Spleen (tissue), 11 donors: ENCODE data around the gene OTOP2. TPM values are rescaled to one million over a fixed set of nuclear protein-coding genes. Genes with fewer than 3 reads are reported as not detected.

Source experiments
- DNase-seq: peaks from one replicate; pipeline ENCODE4 v3.0.0-alpha.2; 2020
- H3K27ac ChIP-seq, 8 donors: fragments of 200-600 bp; sonication (generic) in 7 of 8; 1 replicate in 4 of 8; 2 replicates in 4 of 8; pipeline versions ENCODE4 v1.5.0 to v1.8.0; 2016 to 2021; ENCODE audit warnings: inconsistent platforms in 4 of 8, mild to moderate bottlenecking in 4 of 8, moderate library complexity in 1 of 8
- H3K27me3 ChIP-seq, 7 donors: fragments of 200-600 bp; sonication (generic) in 6 of 7; replicated peaks in 1 of 7; 1 replicate in 4 of 7; 2 replicates in 3 of 7; pipeline versions ENCODE4 v1.5.0 to v1.8.0; 2016 to 2021; ENCODE audit warnings: inconsistent platforms in 3 of 7, mild to moderate bottlenecking in 1 of 7
- H3K36me3 ChIP-seq, 6 donors: fragments of 200-600 bp; sonication (generic) in 5 of 6; 1 replicate in 4 of 6; 2 replicates in 2 of 6; pipeline versions ENCODE4 v1.5.0 to v1.8.0; 2016 to 2021; ENCODE audit warnings: inconsistent platforms in 2 of 6
- H3K4me1 ChIP-seq, 6 donors: fragments of 200-600 bp; sonication (generic) in 5 of 6; 1 replicate in 3 of 6; 2 replicates in 3 of 6; pipeline versions ENCODE4 v1.5.0 to v1.8.0; 2016 to 2021; ENCODE audit warnings: inconsistent platforms in 3 of 6
- H3K4me3 ChIP-seq, 8 donors: fragments of 200-600 bp; sonication (generic) in 7 of 8; 1 replicate in 4 of 8; 2 replicates in 4 of 8; pipeline versions ENCODE4 v1.5.0 to v1.8.0; 2016 to 2021; ENCODE audit warnings: inconsistent platforms in 4 of 8, mild to moderate bottlenecking in 4 of 8, moderate library complexity in 2 of 8
- H3K9me3 ChIP-seq, 8 donors: fragments of 200-600 bp; sonication (generic) in 7 of 8; 1 replicate in 4 of 8; 2 replicates in 4 of 8; pipeline versions ENCODE4 v1.5.0 to v1.8.0; 2016 to 2021; ENCODE audit warnings: inconsistent platforms in 4 of 8
- CTCF ChIP-seq, 11 experiments: fragments of 200-600 bp in 7 of 11; fragments of 450-650 bp in 4 of 11; sonication (generic) in 4 of 11; IDR thresholded peaks in 8 of 11; conservative IDR thresholded peaks in 3 of 11; 1 replicate in 7 of 11; 2 replicates in 4 of 11; pipeline versions ENCODE4 v1.4.0 to v1.8.0; 2016 to 2021; ENCODE audit warnings: antibody characterized with exemption in 11 of 11, inconsistent platforms in 4 of 11, mild to moderate bottlenecking in 1 of 11
- POLR2A ChIP-seq, 3 donors: fragments of 450-650 bp; IDR thresholded peaks; one replicate each; pipeline ENCODE4 v1.5.1; 2017; ENCODE audit warnings: antibody characterized with exemption in 3 of 3, mild to moderate bottlenecking in 1 of 3
- POLR2AphosphoS5 ChIP-seq, 3 donors: sonication (generic); formaldehyde crosslinking; IDR thresholded peaks; one replicate each; pipeline ENCODE4 v1.5.1; 2017; ENCODE audit warnings: antibody characterized with exemption in 3 of 3
- WGBS, 5 donors: extraction: QIAGEN DNeasy Blood & Tissue Kit in 3 of 5; methylation state at CpG; one replicate each; pipeline versions ENCODE4 v1.1.5 to v1.1.7; 2013 to 2018; 5-methylcytosine and 5-hydroxymethylcytosine counted together
- intact Hi-C: fragments of 100-400 bp; cut with DNase I; formaldehyde crosslinking; loops from one replicate; pipeline ENCODE4 v1.15.0; 2023; ENCODE audit warnings: low total_unique reads
- polyA plus RNA-seq, 3 donors: library from polyadenylated mRNA; stranded (reverse); fragments of 200-250 nt; gene quantifications; one replicate each; pipeline ENCODE4 v1.2.1, GENCODE V29; 2013
- total RNA-seq, 7 donors: library from RNA; depleted of rRNA in 3 of 7; stranded (reverse); fragments of >200 nt in 3 of 7; fragmentation: NEBNext Ultra II Directional in 4 of 7; extraction: Animal tissue kit (Norgen Biotek cat#: 25700) in 4 of 7; gene quantifications; one replicate each; pipeline versions ENCODE4 v1.1.0 to v1.2.1, GENCODE V29; 2016 to 2021
- donor health status: healthy with polysubstance abuse.
- donor health status: DM: no; HTN: no; CAD: no; lungs with moderate emphysema.
- donor health status: DM: no; HTN: no; CAD: no.
- donor health status: Bipolar disorder and iron deficiency.
- donor health status: healthy.
- donor health status: DM: no; HTN: no; CAD: no.
- donor health status: DM: yes; HTN: yes; CAD: no.

Gene OTOP2
- total and polyA plus RNA-seq, 10 donors = not detected

DNA sequence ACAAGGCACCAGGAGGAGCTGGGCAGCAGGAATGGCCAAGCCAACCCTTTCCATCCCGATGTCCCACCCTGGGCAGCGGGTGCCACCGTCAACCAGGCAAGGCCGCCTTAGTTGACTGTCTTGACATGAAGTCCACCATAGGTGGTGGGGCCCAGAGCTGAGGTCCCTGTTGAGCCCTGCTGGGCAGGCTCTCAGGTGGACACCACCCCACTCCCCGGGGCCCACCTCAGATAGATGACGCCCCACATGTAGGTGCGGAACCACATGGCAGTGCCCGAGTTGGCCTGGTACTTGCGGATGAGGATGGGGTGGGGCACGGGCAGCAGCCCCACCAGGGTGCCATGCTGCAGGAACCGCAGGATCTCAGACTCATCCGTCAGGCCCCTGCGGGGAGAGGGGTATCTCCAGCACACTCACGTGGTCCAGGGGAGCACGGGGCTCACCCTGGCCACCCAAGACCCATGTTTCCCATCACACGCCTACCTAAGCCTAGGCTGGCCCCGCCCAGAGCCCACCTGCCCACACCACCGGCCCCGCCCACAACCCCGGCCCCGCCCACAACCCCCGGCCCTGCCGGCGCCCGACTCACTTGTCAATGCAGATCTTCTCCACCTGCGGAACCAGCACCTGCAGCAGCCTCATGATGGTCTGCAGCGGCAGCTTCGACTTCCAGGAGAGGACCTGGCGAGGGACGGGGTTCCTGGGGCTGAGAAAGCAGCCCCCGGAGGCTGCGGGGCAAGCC lies 27.8 kb downstream of the OTOP2 start:
- Histone ChIP-seq H3K4me3 (no peak overlapping the region), H3K9me3 (peaks cover 0 to 4% (median 0%) of the 10 kb centered on the region in 8 donors), H3K4me1 (no peaks in the 10 kb centered on the region), H3K27ac (no peak overlapping the region), H3K27me3 (peaks cover 0 to 37% (median 0%) of the 10 kb centered on the region in 7 donors), H3K36me3 (peaks cover 0 to 31% (median 2%) of the 10 kb centered on the region in 6 donors)
- intact Hi-C loops = no loop called here
- 70 to 76% (median 76%) methylated on average over 21 to 32 of the region's 32 CpGs for WGBS, 5 donors
- DNase-seq = no peak
- no peak for TF ChIP-seq CTCF (IDR thresholded peaks at IDR 0.05 in 8 of 11, conservative IDR thresholded peaks at IDR 0.05 in 3 of 11)
- no peak for TF ChIP-seq POLR2AphosphoS5 (IDR thresholded peaks at IDR 0.05)
- no peak for TF ChIP-seq POLR2A (IDR thresholded peaks at IDR 0.05)

DNA sequence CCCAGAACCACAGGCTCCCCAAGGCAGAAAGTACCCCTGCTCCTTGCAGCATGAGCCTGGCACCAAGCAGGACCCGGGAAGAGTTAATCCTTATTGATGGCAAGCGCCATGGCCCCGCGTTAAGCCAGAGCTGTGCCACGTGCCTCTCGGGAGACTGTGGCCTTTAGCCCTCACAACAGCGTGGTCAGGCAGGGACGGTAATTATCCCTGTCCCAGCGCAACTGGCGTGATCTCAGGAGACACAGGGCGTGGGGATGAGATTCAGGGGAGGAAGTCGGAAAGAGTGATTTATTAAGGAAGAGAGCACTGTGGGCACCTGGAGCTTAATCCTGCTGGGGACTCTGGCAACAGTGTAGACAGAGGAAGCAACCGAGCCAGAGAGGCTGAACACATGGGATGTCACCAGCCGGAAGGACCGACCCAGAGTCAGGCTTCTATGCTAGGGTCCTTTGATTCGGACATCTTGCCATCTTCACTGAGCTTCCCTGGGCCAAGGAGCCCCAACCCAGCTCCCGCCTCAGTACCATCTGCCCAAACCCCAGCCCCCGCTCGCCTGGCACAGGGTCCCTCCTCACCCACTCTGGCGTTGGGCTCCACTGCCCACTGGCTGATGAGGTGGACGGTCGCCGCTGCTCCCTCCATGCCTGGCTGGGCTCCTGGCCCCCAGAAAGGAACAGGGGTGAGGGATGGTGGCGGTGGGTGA lies 28.5 kb downstream of the OTOP2 start:
- DNase-seq = no peak
- 76 to 83% (median 81%) methylated on average over 21 to 24 of the region's 24 CpGs for WGBS, 5 donors
- no peak overlapping the region for H3K27ac ChIP-seq
- H3K36me3 ChIP-seq = peaks cover 0 to 31% (median 2%) of the 10 kb centered on the region in 6 donors
- TF ChIP-seq POLR2AphosphoS5 (IDR thresholded peaks at IDR 0.05) (no peak), CTCF (IDR thresholded peaks at IDR 0.05 in 8 of 11, conservative IDR thresholded peaks at IDR 0.05 in 3 of 11) (no peak), POLR2A (IDR thresholded peaks at IDR 0.05) (no peak)
- no peak overlapping the region for H3K4me3 ChIP-seq
- intact Hi-C loops = no loop called here
- peaks cover 0 to 4% (median 0%) of the 10 kb centered on the region in 8 donors for H3K9me3 ChIP-seq
- peaks cover 0 to under 1% (median 0%) of the 10 kb centered on the region in 6 donors for H3K4me1 ChIP-seq
- H3K27me3 ChIP-seq = peaks cover 0 to 31% (median 0%) of the 10 kb centered on the region in 7 donors

- 79 to 90% (median 86%) methylated on average over 4 to 11 of the region's 11 CpGs for WGBS, 5 donors
- Histone ChIP-seq H3K27me3 (peaks cover 0 to 36% (median 0%) of the 10 kb centered on the region in 7 donors), H3K4me1 (peaks cover 0 to 6% (median 5%) of the 10 kb centered on the region in 6 donors), H3K27ac (no peak overlapping the region), H3K36me3 (peaks cover 0 to 31% (median 2%) of the 10 kb centered on the region in 6 donors), H3K4me3 (no peak overlapping the region), H3K9me3 (peaks cover 0 to 4% (median 0%) of the 10 kb centered on the region in 8 donors)
- intact Hi-C loops = no loop called here
- DNase-seq = no peak
- TF ChIP-seq CTCF (IDR thresholded peaks at IDR 0.05 in 8 of 11, conservative IDR thresholded peaks at IDR 0.05 in 3 of 11) = no peak
- no peak for TF ChIP-seq POLR2A (IDR thresholded peaks at IDR 0.05)
- TF ChIP-seq POLR2AphosphoS5 (IDR thresholded peaks at IDR 0.05) = no peak
Observed at GRCh38 chr17:74953134-74953687, 29.1 kb downstream of the OTOP2 start.
